ENCODE measurements around the gene BMP7. TPM values are rescaled to one million over a fixed set of nuclear protein-coding genes. Genes with fewer than 3 reads are reported as not detected.
A peak's percentile ranks its signal among the peaks of the same experiment; 100 is the strongest.

The BMP7 gene
- total RNA-seq, 2 experiments from 2014 or later, result 2.2 to 94.2 TPM

- Histone ChIP-seq H3K36me3 (ENCODE audit: insufficient read depth, low read length) (peaks cover 34% of the 10 kb centered on the region), H3K4me1 (ENCODE audit: insufficient read depth, low read length, poor library complexity, severe bottlenecking) (peaks cover 87% of the 10 kb centered on the region), H3K9me2 (ENCODE audit: insufficient read depth, low read length) (no peaks in the 10 kb centered on the region), H2AFZ (ENCODE audit: low read length) (peak overlapping the region; percentile 39; the same call in 1 of the 2 replicates), H3K79me2 (ENCODE audit: insufficient read depth, low read depth, low read length) (peaks cover 100% of the 10 kb centered on the region), H3K27ac (ENCODE audit: low read depth, low read length, poor library complexity, severe bottlenecking) (peak overlapping the region; percentile 65), H3K4me2 (ENCODE audit: low read length) (peak overlapping the region; percentile 59), H3K4me3 (ENCODE audit: low read depth, low read length, poor library complexity, severe bottlenecking) (peak overlapping the region; percentile 29), H3K9me3 (ENCODE audit: low read length) (no peaks in the 10 kb centered on the region), H4K20me1 (ENCODE audit: insufficient read depth, low read length) (no peaks in the 10 kb centered on the region)
- CTCF ChIA-PET (ENCODE audit: unreplicated experiment), result no interaction called here
- no TSS peak for BruUV-seq (replicated peaks)
- POLR2A ChIA-PET, result interaction anchor here (0.5 to 1.4 kb wide), 7 partner anchors 10 to 85 kb away, joined by 3 to 6 read pairs (median 3); no protein-coding TSS in a partner anchor
- no peak for TF ChIP-seq EZH2phosphoT487 (IDR thresholded peaks at IDR 0.05; ENCODE audit: borderline replicate concordance, low read depth, low read length)
- TF ChIP-seq CTCF (conservative IDR thresholded peaks at IDR 0.05; ENCODE audit: low read length), result no peak
- peak; percentile 40 for DNase-seq (ENCODE audit: low spot score)
- intact Hi-C loops (cut with micrococcal nuclease; ENCODE audit: unreplicated experiment), result loop anchor here (5.0 to 10.0 kb wide), 2 partner anchors 70 to 153 kb away; no protein-coding TSS in a partner anchor
These were observed 19.0 kb downstream of the BMP7 start for GRCh38 chr20:57247292-57247965.

- ChIA-PET CTCF (ENCODE audit: unreplicated experiment) (no interaction called here), POLR2A (interaction anchor here (1.3 to 2.4 kb wide), 2 partner anchors 72 to 88 kb away, joined by 4 to 7 read pairs; no protein-coding TSS in a partner anchor)
- peaks cover 45% of the 10 kb centered on the region for H3K36me3 ChIP-seq (ENCODE audit: insufficient read depth, low read length)
- no peaks in the 10 kb centered on the region for H3K9me2 ChIP-seq (ENCODE audit: insufficient read depth, low read length)
- intact Hi-C loops (cut with micrococcal nuclease; ENCODE audit: unreplicated experiment), result loop anchor here (2.0 to 10.0 kb wide), 3 partner anchors 71 to 151 kb away; no protein-coding TSS in a partner anchor
- peaks cover 100% of the 10 kb centered on the region for H3K79me2 ChIP-seq (ENCODE audit: insufficient read depth, low read depth, low read length)
- peak overlapping the region; percentile 14; the same call in 1 of the 2 replicates for H3K4me2 ChIP-seq (ENCODE audit: low read length)
- H3K9me3 ChIP-seq (ENCODE audit: low read length), result 0 out of 2 replicates have a peak, but pooled peaks cover 4% of the 10 kb centered on the region
- H3K4me3 ChIP-seq (ENCODE audit: low read depth, low read length, poor library complexity, severe bottlenecking), result no peak overlapping the region
- BruUV-seq (replicated peaks), result no TSS peak
- no peak for TF ChIP-seq CTCF (conservative IDR thresholded peaks at IDR 0.05; ENCODE audit: low read length)
- no peak for TF ChIP-seq EZH2phosphoT487 (IDR thresholded peaks at IDR 0.05; ENCODE audit: borderline replicate concordance, low read depth, low read length)
- H4K20me1 ChIP-seq (ENCODE audit: insufficient read depth, low read length), result no peaks in the 10 kb centered on the region
- H3K27ac ChIP-seq (ENCODE audit: low read depth, low read length, poor library complexity, severe bottlenecking), result peak overlapping the region; percentile 87
- DNase-seq (ENCODE audit: low spot score), result no peak
- H3K4me1 ChIP-seq (ENCODE audit: insufficient read depth, low read length, poor library complexity, severe bottlenecking), result peaks cover 73% of the 10 kb centered on the region
- H2AFZ ChIP-seq (ENCODE audit: low read length), result no peak overlapping the region
These were observed 20.4 kb downstream of the BMP7 start for GRCh38 chr20:57245997-57246396.

Data from OCI-LY7 (cell line).